ENCODE results near the gene GRK5.
A peak's percentile ranks its signal among the peaks of the same experiment; 100 is the strongest.

Gene GRK5

GRCh38 chr10:119497243-119497642 lies 289.9 kb downstream of the GRK5 start:
- ATAC-seq = no peak
- no peaks in the 10 kb centered on the region for H3K27me3 Mint-ChIP-seq
- peaks cover 40% of the 10 kb centered on the region for H3K36me3 Mint-ChIP-seq (ENCODE audit: low read depth)
- peaks cover 94% of the 10 kb centered on the region for H3K4me1 Mint-ChIP-seq
- H3K4me3 Mint-ChIP-seq = peak overlapping the region; percentile 39
- no peaks in the 10 kb centered on the region for H3K9me3 Mint-ChIP-seq
- peak overlapping the region; percentile 99 for H3K27ac Mint-ChIP-seq
- no peak for DNase-seq

GRCh38 chr10:119498889-119499676 lies 291.7 kb downstream of the GRK5 start:
- Mint-ChIP-seq H3K27ac (peak overlapping the region; percentile 99), H3K4me1 (peaks cover 99% of the 10 kb centered on the region), H3K36me3 (ENCODE audit: low read depth) (peaks cover 53% of the 10 kb centered on the region), H3K4me3 (peak overlapping the region; percentile 42), H3K9me3 (no peaks in the 10 kb centered on the region), H3K27me3 (no peaks in the 10 kb centered on the region)
- ATAC-seq (peak; percentile 11), DNase-seq (no peak)

- H3K4me3 Mint-ChIP-seq = peak overlapping the region; percentile 42
- H3K27me3 Mint-ChIP-seq = no peaks in the 10 kb centered on the region
Observed at GRCh38 chr10:119499677-119500002, 292.3 kb downstream of the GRK5 start.

GRCh38 chr10:119500123-119500795 lies 292.9 kb downstream of the GRK5 start:
- peak overlapping the region; percentile 99 for H3K27ac Mint-ChIP-seq
- peak overlapping the region; percentile 42 for H3K4me3 Mint-ChIP-seq
- H3K36me3 Mint-ChIP-seq (ENCODE audit: low read depth) = peaks cover 62% of the 10 kb centered on the region

More at GRCh38 chr10:119499677-119500002, 292.3 kb downstream of the GRK5 start:
- Mint-ChIP-seq H3K4me1 (peaks cover 100% of the 10 kb centered on the region), H3K27ac (peak overlapping the region; percentile 99), H3K9me3 (no peaks in the 10 kb centered on the region), H3K36me3 (ENCODE audit: low read depth) (peaks cover 59% of the 10 kb centered on the region)
- DNase-seq (no peak), ATAC-seq (no peak)

DNA sequence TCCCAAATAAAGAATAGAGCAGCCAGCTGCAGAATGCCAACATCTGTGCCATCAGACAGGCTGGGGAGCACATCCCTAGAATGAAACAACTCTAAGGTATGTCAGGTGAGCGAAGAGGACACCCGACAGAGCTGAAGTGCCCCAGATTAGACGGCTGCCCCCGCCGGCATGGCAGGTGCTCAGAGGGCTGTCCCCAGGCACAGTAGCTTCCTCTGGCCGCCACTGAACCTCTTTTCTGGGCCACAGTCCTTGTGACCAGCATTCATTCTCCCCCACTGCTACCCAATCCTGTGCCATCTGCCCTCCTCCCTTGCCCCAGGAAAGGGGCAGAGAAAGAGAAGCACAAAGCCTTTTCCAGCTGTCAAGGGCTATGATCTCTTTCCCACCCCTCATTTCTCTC lies 293.4 kb downstream of the GRK5 start:
- H3K27me3 Mint-ChIP-seq = no peaks in the 10 kb centered on the region
- peak overlapping the region; percentile 99 for H3K27ac Mint-ChIP-seq
- H3K36me3 Mint-ChIP-seq (ENCODE audit: low read depth) = peaks cover 65% of the 10 kb centered on the region
- H3K4me3 Mint-ChIP-seq = peak overlapping the region; percentile 42
- peaks cover 100% of the 10 kb centered on the region for H3K4me1 Mint-ChIP-seq
- no peak for ATAC-seq
- H3K9me3 Mint-ChIP-seq = no peaks in the 10 kb centered on the region
- no peak for DNase-seq

More at GRCh38 chr10:119500123-119500795, 292.9 kb downstream of the GRK5 start:
- Mint-ChIP-seq H3K4me1 (peaks cover 100% of the 10 kb centered on the region), H3K27me3 (no peaks in the 10 kb centered on the region), H3K9me3 (no peaks in the 10 kb centered on the region)
- DNase-seq (no peak), ATAC-seq (no peak)

DNA sequence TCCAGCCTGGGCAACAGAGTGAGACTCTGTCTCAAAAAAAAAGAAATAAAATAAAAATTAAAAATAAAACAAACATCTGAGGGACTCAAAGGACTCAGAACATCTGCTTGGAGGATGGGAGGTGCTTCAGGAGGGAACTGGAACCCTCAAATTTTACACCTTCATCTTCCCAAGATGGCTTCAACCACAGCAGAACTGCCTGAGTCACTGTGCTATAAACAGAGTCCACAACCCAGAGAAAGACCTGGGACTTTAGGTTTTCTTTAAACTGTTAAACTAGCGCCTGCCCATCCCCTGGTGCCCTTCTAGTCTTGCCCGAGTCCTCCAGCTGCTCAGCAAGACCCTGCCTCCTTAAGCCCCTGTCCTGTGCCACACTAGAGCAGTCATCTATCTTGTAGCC lies 294.3 kb downstream of the GRK5 start:
- ATAC-seq (peak; percentile 8), DNase-seq (no peak)
- H3K4me1 Mint-ChIP-seq = peaks cover 100% of the 10 kb centered on the region
- H3K9me3 Mint-ChIP-seq = no peaks in the 10 kb centered on the region
- peak overlapping the region; percentile 99 for H3K27ac Mint-ChIP-seq
- H3K4me3 Mint-ChIP-seq = peak overlapping the region; percentile 70
- H3K27me3 Mint-ChIP-seq = no peaks in the 10 kb centered on the region
- H3K36me3 Mint-ChIP-seq (ENCODE audit: low read depth) = peaks cover 71% of the 10 kb centered on the region

DNA sequence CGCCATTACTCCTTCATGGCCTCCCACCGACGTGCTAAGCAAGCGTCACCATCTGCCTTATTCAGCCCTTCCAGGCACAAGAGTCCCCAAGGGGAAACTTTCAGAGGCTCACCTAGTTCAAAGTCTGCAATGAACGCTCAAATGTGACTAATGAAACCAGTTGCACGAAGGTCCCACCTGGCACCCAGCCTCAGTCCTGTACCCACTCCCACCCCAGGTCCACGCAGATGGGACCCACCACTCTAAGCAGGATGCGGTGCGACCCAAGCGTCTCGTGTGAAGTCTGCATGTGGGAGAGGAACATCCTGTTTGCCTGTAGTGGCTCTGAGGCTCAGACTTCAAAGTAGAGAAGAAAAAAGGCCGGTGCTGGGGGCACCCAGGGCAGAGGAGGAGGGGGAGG lies 294.8 kb downstream of the GRK5 start:
- Mint-ChIP-seq H3K27ac (peak overlapping the region; percentile 99), H3K36me3 (ENCODE audit: low read depth) (peaks cover 76% of the 10 kb centered on the region), H3K27me3 (no peaks in the 10 kb centered on the region), H3K4me3 (peak overlapping the region; percentile 70), H3K4me1 (peaks cover 100% of the 10 kb centered on the region), H3K9me3 (no peaks in the 10 kb centered on the region)
- DNase-seq (peak; percentile 68), ATAC-seq (peak; percentile 74)

DNA sequence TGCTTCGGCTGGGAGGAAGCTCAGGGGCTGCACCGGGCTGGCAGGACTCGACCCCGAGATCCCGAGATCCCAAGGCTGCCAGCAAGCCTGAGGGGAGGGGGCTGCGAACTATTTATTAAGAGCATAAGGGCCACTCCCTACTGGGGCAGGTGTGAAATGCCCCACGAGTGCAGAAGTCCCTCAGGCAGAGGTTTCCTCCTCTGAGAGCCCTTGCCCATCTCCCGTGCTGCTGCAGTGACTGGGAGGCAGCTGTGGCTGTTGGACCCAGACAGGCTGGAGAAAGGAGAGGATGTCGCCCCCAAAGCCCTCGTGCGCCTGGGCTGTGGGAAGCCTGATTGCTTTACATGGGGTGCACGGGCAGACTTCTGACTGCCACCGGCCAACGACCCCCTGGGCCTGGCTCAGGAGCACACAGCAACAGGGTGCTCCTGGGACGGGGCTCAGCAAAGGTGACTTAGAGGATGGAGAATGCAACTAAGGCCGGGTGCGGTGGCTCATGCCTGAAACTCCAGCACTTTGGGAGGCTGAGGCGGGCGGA lies 295.3 kb downstream of the GRK5 start:
- Mint-ChIP-seq H3K36me3 (ENCODE audit: low read depth) (peaks cover 77% of the 10 kb centered on the region), H3K27ac (peak overlapping the region; percentile 99), H3K9me3 (no peaks in the 10 kb centered on the region), H3K27me3 (no peaks in the 10 kb centered on the region), H3K4me3 (peak overlapping the region; percentile 70), H3K4me1 (peaks cover 100% of the 10 kb centered on the region)
- DNase-seq (no peak), ATAC-seq (no peak)

DNA sequence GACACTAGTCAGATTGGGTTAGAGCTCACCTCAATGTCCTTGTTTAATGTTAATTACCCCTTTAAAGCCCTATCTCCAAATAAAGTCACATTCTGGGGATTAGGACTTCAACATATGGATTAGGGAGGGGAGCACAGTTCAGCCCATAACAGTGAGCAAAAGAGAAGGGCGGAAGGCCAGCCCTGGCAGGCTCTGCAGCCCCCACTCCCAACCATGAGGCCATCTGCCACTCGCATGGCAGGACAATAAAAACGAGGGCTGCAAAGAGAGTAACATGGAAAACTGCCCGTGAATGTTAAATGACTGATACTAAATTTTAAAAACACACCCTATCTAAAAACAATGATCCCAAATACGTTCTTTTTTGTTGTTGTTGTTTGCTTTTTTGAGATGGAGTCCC lies 296.4 kb downstream of the GRK5 start:
- Mint-ChIP-seq H3K36me3 (ENCODE audit: low read depth) (peaks cover 76% of the 10 kb centered on the region), H3K4me1 (peaks cover 97% of the 10 kb centered on the region), H3K27me3 (no peaks in the 10 kb centered on the region), H3K4me3 (no peak overlapping the region), H3K9me3 (no peaks in the 10 kb centered on the region), H3K27ac (peak overlapping the region; percentile 66)
- DNase-seq (no peak), ATAC-seq (no peak)

DNA sequence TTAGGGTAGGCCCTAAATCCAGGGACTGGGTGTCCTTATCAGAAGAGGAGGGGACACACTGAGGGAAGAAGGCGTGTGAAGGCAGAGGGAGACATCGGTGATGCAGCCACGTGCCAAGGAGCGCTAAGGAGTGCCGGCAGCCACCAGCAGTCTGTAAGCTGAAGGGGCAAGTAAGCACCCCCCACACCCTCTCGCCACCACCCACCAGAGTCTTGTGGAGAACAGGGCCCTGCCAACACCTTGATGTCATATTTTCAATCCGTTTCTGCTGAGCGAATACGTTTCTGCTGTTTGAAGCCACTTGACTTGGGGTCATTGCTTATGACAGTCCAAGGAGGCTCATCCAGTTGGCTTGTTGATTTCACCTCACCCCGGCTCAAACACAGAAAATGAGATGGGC lies 297.3 kb downstream of the GRK5 start:
- Mint-ChIP-seq H3K9me3 (no peaks in the 10 kb centered on the region), H3K27me3 (no peaks in the 10 kb centered on the region), H3K36me3 (ENCODE audit: low read depth) (peaks cover 68% of the 10 kb centered on the region), H3K4me1 (peaks cover 89% of the 10 kb centered on the region), H3K4me3 (no peak overlapping the region), H3K27ac (peak overlapping the region; percentile 82)
- DNase-seq = no peak
- no peak for ATAC-seq

DNA sequence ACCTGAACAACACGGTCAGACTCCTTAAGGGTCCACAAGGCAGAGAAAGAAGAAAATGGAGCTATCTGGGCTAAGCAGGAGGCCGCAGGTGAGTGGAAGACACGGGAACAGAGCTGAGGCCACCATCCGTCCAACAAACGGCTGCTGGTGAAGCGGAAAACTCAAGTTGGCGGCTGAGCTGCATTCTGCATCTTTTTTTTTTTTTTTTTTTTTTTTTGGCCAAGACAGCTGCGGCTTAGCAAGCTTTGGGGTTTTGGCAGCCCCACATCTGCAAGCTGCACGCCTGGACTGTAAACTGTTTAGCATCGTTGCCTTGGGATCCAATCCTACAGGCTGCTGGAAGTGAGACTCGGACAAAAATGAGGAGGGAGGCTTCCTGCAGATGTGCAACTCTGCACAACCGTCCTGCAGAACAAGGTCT lies 297.8 kb downstream of the GRK5 start:
- no peak for DNase-seq
- H3K36me3 Mint-ChIP-seq (ENCODE audit: low read depth) = peaks cover 66% of the 10 kb centered on the region
- H3K4me1 Mint-ChIP-seq = peaks cover 86% of the 10 kb centered on the region
- peak overlapping the region; percentile 82 for H3K27ac Mint-ChIP-seq
- no peak for ATAC-seq
- no peak overlapping the region for H3K4me3 Mint-ChIP-seq
- H3K27me3 Mint-ChIP-seq = no peaks in the 10 kb centered on the region
- H3K9me3 Mint-ChIP-seq = no peaks in the 10 kb centered on the region
